ENCODE measurements around the gene AGBL2.
A peak's percentile ranks its signal among the peaks of the same experiment; 100 is the strongest.

AGBL2 gene

DNA sequence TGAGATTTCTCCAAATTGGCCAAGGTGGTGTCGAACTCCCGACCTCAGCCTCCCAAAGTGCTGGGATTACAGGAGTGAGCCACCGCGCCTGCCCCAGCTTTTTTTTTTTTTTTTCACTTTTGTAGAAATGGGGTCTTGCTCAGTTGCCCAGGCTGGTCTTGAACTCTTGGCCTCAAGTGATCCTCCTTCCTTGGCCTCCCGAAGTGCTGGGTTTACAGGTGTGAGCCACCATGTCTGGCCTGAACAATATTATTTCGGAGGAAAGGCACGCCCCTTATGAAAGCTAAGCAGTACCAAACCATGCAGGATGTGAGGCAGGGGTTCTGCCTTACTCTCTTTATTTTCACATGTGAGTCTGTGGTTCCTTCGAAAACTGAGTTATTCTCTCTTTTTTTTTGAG is 88.9 kb downstream of the AGBL2 start:
- H3K36me3 Mint-ChIP-seq = peaks cover 100% of the 10 kb centered on the region
- H3K4me3 Mint-ChIP-seq = no peak overlapping the region
- no peak overlapping the region for H3K27ac Mint-ChIP-seq
- H3K9me3 Mint-ChIP-seq = no peaks in the 10 kb centered on the region
- ATAC-seq = no peak
- no peak for DNase-seq (ENCODE audit: low spot score in 2 of 2)
- H3K4me1 Mint-ChIP-seq = no peaks in the 10 kb centered on the region

DNA sequence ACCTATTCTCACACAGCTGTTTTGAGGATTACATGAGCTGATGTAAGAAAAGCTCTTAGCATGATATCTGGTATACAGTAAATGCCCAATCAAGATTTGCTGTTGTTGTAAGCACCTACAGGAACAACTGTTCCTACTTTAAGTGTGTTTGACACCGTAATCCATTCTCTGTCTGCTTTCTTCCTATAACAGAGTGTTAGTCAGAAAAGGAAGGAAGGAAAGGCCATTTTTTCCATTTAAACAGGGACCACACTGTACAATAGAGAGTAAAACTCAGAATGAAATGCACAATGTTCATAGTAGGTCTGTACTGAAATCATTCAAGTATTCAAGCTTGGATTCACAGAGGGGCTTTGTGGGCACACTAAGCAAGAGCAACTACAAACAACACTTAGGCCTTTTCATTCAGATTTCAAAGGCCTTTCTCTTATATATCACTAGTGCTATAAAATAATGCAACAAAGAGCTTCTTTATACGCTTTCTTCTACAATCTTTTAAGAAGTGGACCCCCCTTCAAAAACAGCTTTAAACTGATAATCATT is 94.3 kb downstream of the AGBL2 start:
- H3K4me3 Mint-ChIP-seq = no peak overlapping the region
- H3K4me1 Mint-ChIP-seq = no peaks in the 10 kb centered on the region
- ATAC-seq (no peak), DNase-seq (ENCODE audit: low spot score in 2 of 2) (no peak)
- H3K9me3 Mint-ChIP-seq = no peaks in the 10 kb centered on the region
- H3K27ac Mint-ChIP-seq = no peak overlapping the region
- H3K36me3 Mint-ChIP-seq = peaks cover 99% of the 10 kb centered on the region

DNA sequence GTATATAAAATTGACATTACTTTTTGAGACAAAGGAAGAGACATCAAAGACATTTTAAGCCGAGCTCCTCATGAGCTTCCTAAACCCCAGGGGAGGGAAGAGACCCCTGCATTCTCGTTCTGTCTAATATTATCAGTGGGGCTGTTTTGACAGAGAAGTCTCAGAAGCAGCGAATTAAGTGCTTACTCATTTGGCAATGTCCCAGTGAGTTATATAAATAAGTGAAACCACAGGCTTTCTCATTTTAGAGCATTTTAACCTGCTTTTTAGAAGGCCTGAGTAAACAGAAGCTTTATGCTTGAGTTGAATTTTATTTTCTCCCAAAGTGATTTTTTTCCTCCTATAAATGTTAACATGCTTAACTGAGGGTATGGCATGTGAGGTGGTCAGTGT is 97.8 kb downstream of the AGBL2 start:
- ATAC-seq = peak; percentile 52
- Mint-ChIP-seq H3K9me3 (no peaks in the 10 kb centered on the region), H3K36me3 (peaks cover 80% of the 10 kb centered on the region), H3K4me1 (no peaks in the 10 kb centered on the region), H3K4me3 (no peak overlapping the region), H3K27ac (peak overlapping the region; percentile 12)
- DNase-seq (ENCODE audit: low spot score in 2 of 2) = no peak

DNA sequence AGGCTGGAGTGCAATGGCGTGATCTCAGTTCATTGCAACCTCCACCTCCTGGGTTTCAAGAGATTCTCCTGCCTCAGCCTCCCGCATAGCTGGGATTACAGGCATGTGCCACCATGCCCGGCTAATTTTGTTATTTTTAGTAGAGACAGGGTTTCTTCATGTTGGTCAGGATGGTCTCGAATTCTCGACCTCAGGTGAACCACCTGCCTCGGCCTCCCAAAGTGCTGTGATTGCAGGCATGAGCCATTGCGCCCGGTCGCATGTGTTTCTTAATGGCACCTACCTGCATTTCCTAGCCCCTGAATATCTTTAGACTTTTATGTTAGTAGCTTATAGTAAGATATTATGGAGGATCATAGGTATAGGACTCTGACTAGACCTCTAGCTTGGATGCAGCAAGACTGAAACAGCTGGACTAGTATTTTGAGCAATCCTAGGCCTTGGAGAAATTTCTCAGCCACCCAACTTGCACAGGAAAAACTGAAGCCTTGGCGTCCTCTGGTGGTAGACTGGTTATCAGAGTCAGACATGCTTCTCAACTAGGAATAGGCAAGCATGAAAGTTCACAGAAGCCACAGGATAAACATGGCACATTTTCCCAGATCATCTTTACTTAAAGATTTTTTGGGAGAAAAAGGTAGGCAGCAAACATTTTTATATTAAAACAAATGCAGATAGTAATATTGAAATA is 98.3 kb downstream of the AGBL2 start:
- Mint-ChIP-seq H3K4me3 (no peak overlapping the region), H3K9me3 (no peaks in the 10 kb centered on the region), H3K27ac (peak overlapping the region; percentile 12), H3K4me1 (no peaks in the 10 kb centered on the region), H3K36me3 (peaks cover 74% of the 10 kb centered on the region)
- ATAC-seq = no peak
- no peak for DNase-seq (ENCODE audit: low spot score in 2 of 2)

DNA sequence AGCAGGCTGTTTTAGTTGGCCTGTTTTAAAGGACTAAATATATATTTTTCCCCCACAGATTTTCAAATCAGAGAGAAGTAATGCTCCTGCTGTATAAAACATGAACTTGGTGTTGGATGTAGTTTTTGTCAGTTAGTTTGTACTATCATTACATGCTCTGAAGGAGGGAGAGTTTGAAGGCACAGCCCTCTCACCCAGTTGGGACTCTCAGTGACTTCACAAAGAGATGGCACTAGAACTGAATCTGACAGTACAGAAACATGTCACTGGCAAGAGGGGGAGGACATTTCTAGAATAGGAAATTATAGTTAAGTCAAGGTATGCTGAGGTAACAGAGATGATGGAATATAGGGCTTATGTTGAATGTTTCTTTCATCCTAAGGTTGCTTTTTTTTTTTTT is 99.9 kb downstream of the AGBL2 start:
- H3K9me3 Mint-ChIP-seq = no peaks in the 10 kb centered on the region
- no peak overlapping the region for H3K4me3 Mint-ChIP-seq
- ATAC-seq (no peak), DNase-seq (ENCODE audit: low spot score in 2 of 2) (no peak)
- no peak overlapping the region for H3K27ac Mint-ChIP-seq
- H3K36me3 Mint-ChIP-seq = peaks cover 59% of the 10 kb centered on the region
- no peaks in the 10 kb centered on the region for H3K4me1 Mint-ChIP-seq

DNA sequence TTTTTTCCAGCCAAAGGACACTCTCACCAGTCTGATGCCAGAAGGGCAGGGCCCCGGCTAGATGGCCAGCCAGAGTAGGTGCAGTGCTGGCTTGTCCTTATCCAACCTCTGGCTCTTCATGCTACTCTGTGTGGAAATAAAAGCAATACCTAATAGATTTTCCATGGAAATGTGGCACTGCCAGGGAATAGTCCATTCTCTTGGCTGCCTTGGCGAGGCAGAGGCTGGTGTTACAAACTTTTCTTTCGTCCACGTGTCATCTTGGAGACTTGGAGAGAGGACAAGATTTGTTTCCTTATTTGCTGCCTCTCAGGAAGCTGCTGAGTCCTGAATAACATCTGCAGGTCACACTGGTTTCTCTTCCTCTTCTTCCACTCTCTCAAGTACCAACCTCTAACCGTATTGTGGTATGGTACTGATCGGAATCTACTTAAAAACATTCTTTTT is 103.8 kb downstream of the AGBL2 start:
- H3K4me3 Mint-ChIP-seq = no peak overlapping the region
- H3K4me1 Mint-ChIP-seq = peaks cover 6% of the 10 kb centered on the region
- ATAC-seq (no peak), DNase-seq (ENCODE audit: low spot score in 2 of 2) (no peak)
- no peaks in the 10 kb centered on the region for H3K9me3 Mint-ChIP-seq
- H3K27ac Mint-ChIP-seq = no peak overlapping the region
- peaks cover 25% of the 10 kb centered on the region for H3K36me3 Mint-ChIP-seq

DNA sequence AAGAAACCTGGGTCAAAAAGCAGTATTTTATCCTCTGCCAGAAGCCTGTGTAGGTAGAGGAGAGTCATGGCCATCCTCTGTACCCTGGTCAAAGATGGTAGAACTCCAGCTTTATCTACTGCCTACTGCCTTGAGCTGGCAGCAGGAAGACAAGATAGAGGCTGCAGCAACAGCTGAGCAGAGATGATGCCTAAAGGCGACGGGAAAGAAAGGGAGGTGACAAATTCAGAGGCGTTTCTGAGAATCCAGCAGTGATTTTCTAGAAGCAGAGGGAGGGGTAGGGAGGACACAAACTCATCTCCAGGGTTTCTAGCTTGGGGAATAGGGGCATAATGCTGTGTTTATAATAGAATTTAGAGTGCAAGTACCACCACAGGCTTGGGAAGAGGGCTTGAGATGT is 105.5 kb downstream of the AGBL2 start:
- ATAC-seq = no peak
- Mint-ChIP-seq H3K36me3 (peaks cover 11% of the 10 kb centered on the region), H3K27ac (peak overlapping the region; percentile 48)

More for the DNA sequence above, 105.5 kb downstream of the AGBL2 start:
- Mint-ChIP-seq H3K4me3 (no peak overlapping the region), H3K9me3 (no peaks in the 10 kb centered on the region), H3K4me1 (peaks cover 6% of the 10 kb centered on the region)
- DNase-seq (ENCODE audit: low spot score in 2 of 2) = no peak

Data from stimulated activated effector memory CD8-positive, alpha-beta T cell treated with anti-CD3 and anti-CD28 coated beads, Interleukin-12 subunit alpha, Interleukin-12 subunit beta, amount 100 ng/mL, for 72 hours (primary cell).